ENCODE data around the gene TOM1L1.

TOM1L1 gene

GRCh38 chr17:55002458-55002857 is 101.8 kb downstream of the TOM1L1 start:
- no peak for TF ChIP-seq CTCF (IDR thresholded peaks at IDR 0.05; ENCODE audit: low read depth, low read length)
- DNase-seq (ENCODE audit: extremely low read depth, low read depth), result no peak

- no peak for DNase-seq (ENCODE audit: extremely low read depth, low read depth)
- TF ChIP-seq CTCF (IDR thresholded peaks at IDR 0.05; ENCODE audit: low read depth, low read length), result no peak
These were observed 103.8 kb downstream of the TOM1L1 start for GRCh38 chr17:55004484-55004883.

GRCh38 chr17:55005520-55005919 is 104.9 kb downstream of the TOM1L1 start:
- no peak for DNase-seq (ENCODE audit: extremely low read depth, low read depth)
- no peak; the same call in none of the 2 replicates for TF ChIP-seq CTCF (IDR thresholded peaks at IDR 0.05; ENCODE audit: low read depth, low read length)
